Esophagus muscularis mucosa (tissue), 4 donors: ENCODE measurements around the gene SFXN4. TPM values are rescaled to one million over a fixed set of nuclear protein-coding genes. Genes with fewer than 3 reads are reported as not detected.
"Not testable (repeated sequence)": the region's sequence is repeated elsewhere in the genome, so short reads cannot be mapped to it uniquely, and the experiment has no call there.

Experiments
- DNase-seq: peaks from one replicate; pipeline ENCODE4 v3.0.0-alpha.2; 2017; ENCODE audit errors: extremely low spot score
- H3K27ac ChIP-seq, 4 donors: fragments of 200-600 bp; sonication (generic); replicated peaks in 1 of 4; 1 replicate in 3 of 4; 2 replicates in 1 of 4; pipeline ENCODE4 v1.5.1; 2016 to 2019; ENCODE audit warnings: mild to moderate bottlenecking in 1 of 4
- H3K27me3 ChIP-seq, 4 donors: fragments of 200-600 bp; sonication (generic); one replicate each; pipeline versions ENCODE4 v1.5.1 to v1.6.0; 2016 to 2019
- H3K36me3 ChIP-seq, 4 donors: fragments of 200-600 bp; sonication (generic); one replicate each; pipeline ENCODE4 v1.5.1; 2016 to 2019
- H3K4me1 ChIP-seq, 4 donors: fragments of 200-600 bp; sonication (generic); one replicate each; pipeline ENCODE4 v1.5.1; 2016 to 2019
- H3K4me3 ChIP-seq, 4 donors: fragments of 200-600 bp; sonication (generic); 1 replicate in 2 of 4; 2 replicates in 2 of 4; pipeline ENCODE4 v1.5.1; 2016 to 2019; ENCODE audit warnings: mild to moderate bottlenecking in 4 of 4, moderate library complexity in 1 of 4
- H3K9me3 ChIP-seq, 4 donors: fragments of 200-600 bp; sonication (generic); 1 replicate in 3 of 4; 2 replicates in 1 of 4; pipeline ENCODE4 v1.5.1; 2016 to 2019
- EP300 ChIP-seq: sonication (generic); formaldehyde crosslinking; IDR thresholded peaks from one replicate; pipeline ENCODE4 v1.6.1; 2017; ENCODE audit warnings: antibody characterized with exemption
- POLR2A ChIP-seq: fragments of 450-650 bp; IDR thresholded peaks from one replicate; pipeline ENCODE4 v1.6.1; 2017; ENCODE audit warnings: antibody characterized with exemption, moderate library complexity, mild to moderate bottlenecking, low read depth
- POLR2AphosphoS5 ChIP-seq, 2 donors: sonication (generic); formaldehyde crosslinking; IDR thresholded peaks; one replicate each; pipeline ENCODE4 v1.6.1; 2017; ENCODE audit warnings: antibody characterized with exemption in 2 of 2
- WGBS: methylation state at CpG from one replicate; pipeline ENCODE4 v1.1.5; 2018; 5-methylcytosine and 5-hydroxymethylcytosine counted together
- intact Hi-C: fragments of 100-400 bp; cut with DNase I; formaldehyde crosslinking; loops from one replicate; pipeline ENCODE4 v1.15.1; 2023
- total RNA-seq, 4 donors: library from RNA; depleted of rRNA; stranded (reverse); fragments of >200 nt; gene quantifications; one replicate each; pipeline versions ENCODE4 v1.1.0 to v1.2.1, GENCODE V29; 2016
- TF ChIP-seq, protein P1 (sequence below), 3 experiments: fragments of 200-600 bp in 2 of 3; fragments of 450-650 bp in 1 of 3; sonication (generic) in 2 of 3; IDR thresholded peaks; one replicate each; pipeline ENCODE4 v1.5.1; 2017 to 2019; ENCODE audit warnings: antibody characterized with exemption in 3 of 3, mild to moderate bottlenecking in 2 of 3, moderate library complexity in 1 of 3

Gene SFXN4
- total RNA-seq, 4 donors from 2014 or later = 14.1 to 39.9 (median 17.8) TPM

GRCh38 chr10:119113751-119114732 is 51.5 kb downstream of the SFXN4 start:
- no peaks in the 10 kb centered on the region for H3K27me3 ChIP-seq
- H3K4me3 ChIP-seq = no peak overlapping the region
- H3K9me3 ChIP-seq = no peaks in the 10 kb centered on the region
- intact Hi-C loops = no loop called here
- no peak for DNase-seq
- H3K36me3 ChIP-seq = peaks cover 34 to 94% (median 75%) of the 10 kb centered on the region in 4 donors
- WGBS = 84% methylated on average over 8 of the region's 11 CpGs
- H3K27ac ChIP-seq = peak overlapping the region in 1 of 4 donors; percentile 39
- no peaks in the 10 kb centered on the region for H3K4me1 ChIP-seq
- TF ChIP-seq EP300 = no peak
- peak in 1 of 2 donors; percentile 21 for TF ChIP-seq POLR2AphosphoS5 (IDR thresholded peaks at IDR 0.05)

DNA sequence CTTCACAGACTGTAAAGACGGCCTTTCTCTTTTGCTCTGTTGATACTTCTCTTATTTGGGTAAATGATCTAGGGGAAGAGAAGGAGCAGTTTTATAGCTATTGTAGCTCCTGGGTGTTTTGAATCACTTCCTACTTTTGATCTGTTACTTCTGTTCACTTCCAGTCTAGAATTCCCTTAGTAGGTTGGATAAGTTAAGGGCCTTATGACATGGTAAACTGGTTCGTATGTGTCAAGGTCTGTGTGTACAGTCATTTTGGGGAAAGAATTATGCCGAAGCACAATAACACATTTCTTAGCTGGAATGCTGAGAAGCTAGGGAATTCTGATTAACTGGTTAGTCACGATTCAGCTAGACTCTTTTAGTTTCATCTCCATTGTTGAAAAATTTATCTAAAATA is 53.5 kb downstream of the SFXN4 start:
- H3K27ac ChIP-seq = no peak overlapping the region
- H3K4me3 ChIP-seq = no peak overlapping the region
- no peak for DNase-seq
- intact Hi-C loops = no loop called here
- WGBS = 88% methylated on average over 4 of the region's 4 CpGs
- TF ChIP-seq POLR2A = no peak
- TF ChIP-seq, protein P1, sequence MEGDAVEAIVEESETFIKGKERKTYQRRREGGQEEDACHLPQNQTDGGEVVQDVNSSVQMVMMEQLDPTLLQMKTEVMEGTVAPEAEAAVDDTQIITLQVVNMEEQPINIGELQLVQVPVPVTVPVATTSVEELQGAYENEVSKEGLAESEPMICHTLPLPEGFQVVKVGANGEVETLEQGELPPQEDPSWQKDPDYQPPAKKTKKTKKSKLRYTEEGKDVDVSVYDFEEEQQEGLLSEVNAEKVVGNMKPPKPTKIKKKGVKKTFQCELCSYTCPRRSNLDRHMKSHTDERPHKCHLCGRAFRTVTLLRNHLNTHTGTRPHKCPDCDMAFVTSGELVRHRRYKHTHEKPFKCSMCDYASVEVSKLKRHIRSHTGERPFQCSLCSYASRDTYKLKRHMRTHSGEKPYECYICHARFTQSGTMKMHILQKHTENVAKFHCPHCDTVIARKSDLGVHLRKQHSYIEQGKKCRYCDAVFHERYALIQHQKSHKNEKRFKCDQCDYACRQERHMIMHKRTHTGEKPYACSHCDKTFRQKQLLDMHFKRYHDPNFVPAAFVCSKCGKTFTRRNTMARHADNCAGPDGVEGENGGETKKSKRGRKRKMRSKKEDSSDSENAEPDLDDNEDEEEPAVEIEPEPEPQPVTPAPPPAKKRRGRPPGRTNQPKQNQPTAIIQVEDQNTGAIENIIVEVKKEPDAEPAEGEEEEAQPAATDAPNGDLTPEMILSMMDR (IDR thresholded peaks at IDR 0.05) = no peak
- no peak for TF ChIP-seq EP300
- TF ChIP-seq POLR2AphosphoS5 (IDR thresholded peaks at IDR 0.05) = no peak
- peaks cover 34 to 89% (median 68%) of the 10 kb centered on the region in 4 donors for H3K36me3 ChIP-seq
- no peaks in the 10 kb centered on the region for H3K4me1 ChIP-seq
- H3K9me3 ChIP-seq = no peaks in the 10 kb centered on the region
- no peaks in the 10 kb centered on the region for H3K27me3 ChIP-seq

GRCh38 chr10:119107771-119108170 is 57.7 kb downstream of the SFXN4 start:
- 82% methylated on average over 2 of the region's 2 CpGs for WGBS
- intact Hi-C loops = not testable (repeated sequence)

GRCh38 chr10:119107106-119107505 is 58.4 kb downstream of the SFXN4 start:
- H3K27ac ChIP-seq, intact Hi-C loops, H3K9me3 ChIP-seq, H3K27me3 ChIP-seq, H3K4me3 ChIP-seq, DNase-seq: not testable (repeated sequence)
- peaks cover 9 to 49% (median 40%) of the 10 kb centered on the region in 4 donors for H3K36me3 ChIP-seq
- peaks cover 10 to 21% (median 19%) of the 10 kb centered on the region in 4 donors for H3K4me1 ChIP-seq
- WGBS = 88% methylated on average over 6 of the region's 6 CpGs

More at GRCh38 chr10:119107771-119108170, 57.7 kb downstream of the SFXN4 start:
- Histone ChIP-seq H3K36me3 (peaks cover 16 to 56% (median 47%) of the 10 kb centered on the region in 4 donors), H3K4me1 (peaks cover 10 to 21% (median 19%) of the 10 kb centered on the region in 4 donors)
- DNase-seq, H3K9me3 ChIP-seq, H3K27me3 ChIP-seq, H3K4me3 ChIP-seq, H3K27ac ChIP-seq: not testable (repeated sequence)

GRCh38 chr10:119105899-119106298 is 59.6 kb downstream of the SFXN4 start:
- intact Hi-C loops, DNase-seq, H3K27ac ChIP-seq, H3K4me3 ChIP-seq, H3K9me3 ChIP-seq, H3K27me3 ChIP-seq: not testable (repeated sequence)
- Histone ChIP-seq H3K4me1 (peaks cover 10 to 21% (median 19%) of the 10 kb centered on the region in 4 donors), H3K36me3 (peaks cover 3 to 37% (median 29%) of the 10 kb centered on the region in 4 donors)
- 96% methylated on average over 7 of the region's 7 CpGs for WGBS

DNA sequence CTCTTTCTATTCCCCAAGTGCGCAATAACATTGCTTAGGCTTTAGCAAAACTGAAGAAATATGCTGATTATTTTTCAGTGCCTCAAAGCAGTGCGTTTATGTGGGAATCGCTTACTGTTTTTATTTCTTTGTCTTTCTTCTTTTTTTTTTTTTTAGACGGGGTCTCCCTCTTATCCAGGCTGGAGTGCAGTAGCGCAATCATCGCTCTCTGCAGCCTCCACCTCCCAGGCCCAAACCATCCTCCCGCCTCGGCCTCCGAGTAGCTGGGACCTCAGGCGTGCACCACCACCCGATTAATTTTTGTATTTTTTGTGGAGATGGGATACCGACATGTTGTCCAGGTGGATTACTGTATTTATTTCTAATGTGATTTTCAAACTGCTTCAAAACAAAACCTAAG is 60.4 kb downstream of the SFXN4 start:
- intact Hi-C loops = no loop called here
- TF ChIP-seq POLR2AphosphoS5 (IDR thresholded peaks at IDR 0.05) (no peak), EP300 (no peak), POLR2A (no peak)
- peak overlapping the region; percentile 92 to 96 (median 95) for H3K4me3 ChIP-seq
- no peak overlapping the region for H3K27ac ChIP-seq
- WGBS = 89% methylated on average over 12 of the region's 12 CpGs
- H3K36me3 ChIP-seq = peaks cover 0 to 30% (median 22%) of the 10 kb centered on the region in 4 donors
- no peaks in the 10 kb centered on the region for H3K27me3 ChIP-seq
- H3K4me1 ChIP-seq = peaks cover 10 to 21% (median 19%) of the 10 kb centered on the region in 4 donors
- H3K9me3 ChIP-seq = no peaks in the 10 kb centered on the region
- DNase-seq = no peak

DNA sequence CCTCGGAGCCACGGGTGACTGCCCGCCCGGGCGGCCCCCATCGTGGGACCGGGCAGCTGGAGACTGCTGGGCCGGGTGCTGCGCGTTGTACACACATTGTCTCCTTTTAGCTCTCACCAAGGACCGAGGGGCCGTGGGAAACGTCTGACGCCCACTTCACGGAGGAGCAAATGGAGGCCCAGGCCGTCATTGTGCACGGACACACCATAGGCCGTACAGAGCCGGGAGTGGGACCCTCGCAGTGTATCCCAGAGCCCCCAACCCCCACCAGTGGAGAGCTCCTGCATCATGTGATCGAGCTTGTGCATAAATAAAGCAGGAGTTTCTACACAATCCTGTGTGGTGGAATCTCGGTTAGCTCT is 60.9 kb downstream of the SFXN4 start:
- Histone ChIP-seq H3K27me3 (no peaks in the 10 kb centered on the region), H3K36me3 (peaks cover 0 to 25% (median 18%) of the 10 kb centered on the region in 4 donors), H3K4me1 (peaks cover 10 to 21% (median 19%) of the 10 kb centered on the region in 4 donors), H3K4me3 (peak overlapping the region; percentile 92 to 96 (median 95)), H3K27ac (peak overlapping the region; percentile 82 to 88 (median 86)), H3K9me3 (no peaks in the 10 kb centered on the region)
- no peak for TF ChIP-seq EP300
- TF ChIP-seq POLR2A = no peak
- no peak for TF ChIP-seq POLR2AphosphoS5 (IDR thresholded peaks at IDR 0.05)
- TF ChIP-seq, protein P1 (IDR thresholded peaks at IDR 0.05) = no peak
- WGBS = 3% methylated on average over 21 of the region's 22 CpGs
- DNase-seq = no peak
- intact Hi-C loops = no loop called here
